Activated CD8-positive, alpha-beta T cell treated with anti-CD3 and anti-CD28 coated beads for 36 hours (primary cell): Measurements from ENCODE around the gene MAP3K5. TPM values are rescaled to one million over a fixed set of nuclear protein-coding genes. Genes with fewer than 3 reads are reported as not detected.

Experiments used
- ATAC-seq: fragments of 200-7000 bp; cut with Tn5 transposase; one replicate; pipeline ENCODE4 v1.10.0; 2021; ENCODE audit warnings: mild to moderate bottlenecking, moderate library complexity
- CTCF ChIA-PET: fragments of 350-600 bp; sonication (Branson Sonifier 250); formaldehyde crosslinking; loops from one replicate; lab custom pipeline; 2021; ENCODE audit warnings: antibody characterized with exemption; lab: Charles Lee
- POLR2A ChIA-PET: fragments of 350-600 bp; sonication (Branson Sonifier 250); formaldehyde crosslinking; loops from one replicate; lab custom pipeline; 2021; ENCODE audit warnings: antibody characterized with exemption; lab: Charles Lee
- DNase-seq: peaks from one replicate; pipeline ENCODE4 v3.0.0-alpha.2; 2020
- H3K27ac Mint-ChIP-seq: one replicate; pipeline ENCODE4 v1.8.0; 2021; ENCODE audit warnings: mild to moderate bottlenecking, mixed read lengths
- H3K27me3 Mint-ChIP-seq: one replicate; pipeline ENCODE4 v1.8.0; 2021; ENCODE audit warnings: mixed read lengths
- H3K36me3 Mint-ChIP-seq: one replicate; pipeline ENCODE4 v1.8.0; 2021; ENCODE audit warnings: low read depth, mixed read lengths
- H3K4me1 Mint-ChIP-seq: one replicate; pipeline ENCODE4 v1.8.0; 2021; ENCODE audit warnings: low read depth, mixed read lengths
- H3K4me3 Mint-ChIP-seq: one replicate; pipeline ENCODE4 v1.8.0; 2021; ENCODE audit warnings: mild to moderate bottlenecking, moderate library complexity, mixed read lengths
- H3K9me3 Mint-ChIP-seq: one replicate; pipeline ENCODE4 v1.8.0; 2021; ENCODE audit warnings: mixed read lengths
- intact Hi-C: fragments of 100-400 bp; cut with micrococcal nuclease; formaldehyde crosslinking; loops from one replicate; pipeline ENCODE4 v1.10.0; 2022
- total RNA-seq, 2 experiments: library from RNA; stranded (reverse); gene quantifications; one replicate each; pipeline ENCODE4 v1.2.3, GENCODE V29; 2021
- TF ChIP-seq, protein P1 (sequence below): fragments of 200-600 bp; IDR thresholded peaks from one replicate; pipeline ENCODE4 v1.8.0; 2022; ENCODE audit warnings: antibody characterized with exemption, mild to moderate bottlenecking

The MAP3K5 gene
- total RNA-seq, 2 experiments from 2014 or later: 4.4 to 4.6 TPM

- Mint-ChIP-seq H3K27ac (no peak overlapping the region), H3K27me3 (no peaks in the 10 kb centered on the region), H3K4me1 (no peaks in the 10 kb centered on the region), H3K4me3 (no peak overlapping the region), H3K36me3 (peaks cover 2% of the 10 kb centered on the region), H3K9me3 (no peaks in the 10 kb centered on the region)
- intact Hi-C loops: no loop called here
- TF ChIP-seq, protein P1, sequence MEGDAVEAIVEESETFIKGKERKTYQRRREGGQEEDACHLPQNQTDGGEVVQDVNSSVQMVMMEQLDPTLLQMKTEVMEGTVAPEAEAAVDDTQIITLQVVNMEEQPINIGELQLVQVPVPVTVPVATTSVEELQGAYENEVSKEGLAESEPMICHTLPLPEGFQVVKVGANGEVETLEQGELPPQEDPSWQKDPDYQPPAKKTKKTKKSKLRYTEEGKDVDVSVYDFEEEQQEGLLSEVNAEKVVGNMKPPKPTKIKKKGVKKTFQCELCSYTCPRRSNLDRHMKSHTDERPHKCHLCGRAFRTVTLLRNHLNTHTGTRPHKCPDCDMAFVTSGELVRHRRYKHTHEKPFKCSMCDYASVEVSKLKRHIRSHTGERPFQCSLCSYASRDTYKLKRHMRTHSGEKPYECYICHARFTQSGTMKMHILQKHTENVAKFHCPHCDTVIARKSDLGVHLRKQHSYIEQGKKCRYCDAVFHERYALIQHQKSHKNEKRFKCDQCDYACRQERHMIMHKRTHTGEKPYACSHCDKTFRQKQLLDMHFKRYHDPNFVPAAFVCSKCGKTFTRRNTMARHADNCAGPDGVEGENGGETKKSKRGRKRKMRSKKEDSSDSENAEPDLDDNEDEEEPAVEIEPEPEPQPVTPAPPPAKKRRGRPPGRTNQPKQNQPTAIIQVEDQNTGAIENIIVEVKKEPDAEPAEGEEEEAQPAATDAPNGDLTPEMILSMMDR: no peak
- ATAC-seq (no peak), DNase-seq (no peak)
- POLR2A ChIA-PET: no interaction called here
- CTCF ChIA-PET: interaction anchor here (1.7 kb wide), 1 partner anchor 14 kb away, joined by 8 read pairs; no protein-coding TSS in a partner anchor
Observed at GRCh38 chr6:136657666-136658065, 134.6 kb downstream of the MAP3K5 start.

DNA sequence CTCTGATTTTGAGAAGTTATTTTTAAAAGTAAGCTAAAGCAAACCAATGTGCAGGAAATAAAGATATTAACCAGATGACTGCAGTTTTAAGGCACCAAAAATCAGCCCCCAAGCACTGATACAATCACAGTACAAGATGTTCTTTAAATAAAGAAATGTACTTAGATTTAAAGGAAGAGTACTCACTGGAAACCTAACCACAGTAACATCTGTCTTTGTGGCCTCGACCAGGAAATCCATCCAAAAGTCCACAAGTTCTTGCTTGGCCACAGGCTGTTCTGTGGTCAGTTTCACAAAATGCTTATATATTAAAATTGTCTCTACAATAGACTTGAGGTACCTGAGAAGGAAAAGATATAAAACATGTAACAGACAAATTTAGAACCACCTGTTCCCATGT, 136.2 kb downstream of the MAP3K5 start:
- H3K27me3 Mint-ChIP-seq: no peaks in the 10 kb centered on the region
- no peak overlapping the region for H3K27ac Mint-ChIP-seq
- H3K4me3 Mint-ChIP-seq: no peak overlapping the region
- TF ChIP-seq, protein P1: no peak
- CTCF ChIA-PET: interaction anchor here (0.9 to 2.2 kb wide), 4 partner anchors 12 to 136 kb away, joined by 3 to 18 read pairs (median 6); partner anchors contain the start of gene MAP3K5
- POLR2A ChIA-PET: interaction anchor here (0.5 to 0.6 kb wide), 2 partner anchors 26 to 283 kb away, joined by 3 read pairs; no protein-coding TSS in a partner anchor
- intact Hi-C loops: no loop called here
- no peaks in the 10 kb centered on the region for H3K4me1 Mint-ChIP-seq
- DNase-seq (no peak), ATAC-seq (no peak)
- H3K9me3 Mint-ChIP-seq: no peaks in the 10 kb centered on the region
- H3K36me3 Mint-ChIP-seq: peaks cover 2% of the 10 kb centered on the region

GRCh38 chr6:136655239-136656014, 136.8 kb downstream of the MAP3K5 start:
- Mint-ChIP-seq H3K4me1 (no peaks in the 10 kb centered on the region), H3K9me3 (no peaks in the 10 kb centered on the region), H3K27ac (no peak overlapping the region), H3K4me3 (no peak overlapping the region), H3K27me3 (no peaks in the 10 kb centered on the region), H3K36me3 (peaks cover 2% of the 10 kb centered on the region)
- ATAC-seq (no peak), DNase-seq (no peak)
- ChIA-PET POLR2A (interaction anchor here (0.5 kb wide), 1 partner anchor 27 kb away, joined by 3 read pairs; no protein-coding TSS in a partner anchor), CTCF (interaction anchor here (0.9 to 2.2 kb wide), 5 partner anchors 11 to 137 kb away, joined by 3 to 18 read pairs (median 3); partner anchors contain the start of gene MAP3K5)
- TF ChIP-seq, protein P1: no peak
- intact Hi-C loops: no loop called here

DNA sequence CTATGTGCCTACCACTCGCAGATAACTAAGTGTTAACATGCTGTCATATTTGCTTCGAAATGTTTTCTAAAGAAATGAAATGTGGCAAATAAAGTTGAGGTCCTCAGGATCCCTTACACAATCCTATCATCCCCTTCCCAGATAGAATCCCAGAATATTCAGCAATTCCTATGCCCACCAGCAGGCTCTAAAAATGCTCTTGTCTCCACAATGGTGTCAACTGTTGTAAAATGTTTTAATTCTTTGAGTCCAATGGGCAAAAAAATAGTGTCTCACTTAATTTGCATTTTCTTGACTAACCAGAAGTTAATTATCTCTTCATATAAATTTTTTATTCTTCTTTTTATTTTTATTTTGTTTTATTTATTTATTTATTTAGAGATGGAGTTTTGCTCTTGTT, 138.2 kb downstream of the MAP3K5 start:
- no peaks in the 10 kb centered on the region for H3K9me3 Mint-ChIP-seq
- no peaks in the 10 kb centered on the region for H3K4me1 Mint-ChIP-seq
- H3K36me3 Mint-ChIP-seq: peaks cover 2% of the 10 kb centered on the region
- ChIA-PET POLR2A (no interaction called here), CTCF (interaction anchor here (2.8 kb wide), 1 partner anchor 10 kb away, joined by 9 read pairs; no protein-coding TSS in a partner anchor)
- ATAC-seq: no peak
- H3K4me3 Mint-ChIP-seq: no peak overlapping the region
- intact Hi-C loops: no loop called here
- H3K27me3 Mint-ChIP-seq: no peaks in the 10 kb centered on the region
- TF ChIP-seq, protein P1: no peak
- no peak overlapping the region for H3K27ac Mint-ChIP-seq
- DNase-seq: no peak

- H3K36me3 Mint-ChIP-seq: no peaks in the 10 kb centered on the region
- CTCF ChIA-PET: interaction anchor here (2.8 to 13.0 kb wide), 2 partner anchors 9 to 138 kb away, joined by 9 to 370 read pairs; partner anchors contain the start of gene MAP3K5
Observed at GRCh38 chr6:136652656-136653055, 139.6 kb downstream of the MAP3K5 start.

More at GRCh38 chr6:136652656-136653055, 139.6 kb downstream of the MAP3K5 start:
- Mint-ChIP-seq H3K4me1 (no peaks in the 10 kb centered on the region), H3K9me3 (no peaks in the 10 kb centered on the region), H3K27me3 (no peaks in the 10 kb centered on the region), H3K4me3 (no peak overlapping the region), H3K27ac (no peak overlapping the region)
- intact Hi-C loops: no loop called here
- ATAC-seq (no peak), DNase-seq (no peak)
- POLR2A ChIA-PET: no interaction called here
- TF ChIP-seq, protein P1: no peak
